CD4-positive, alpha-beta T cell treated with Interleukin-2 at 100 ng/mL for 4 hours (primary cell): Measurements from ENCODE around the gene UQCRC1.
"Not testable (repeated sequence)": the region's sequence is repeated elsewhere in the genome, so short reads cannot be mapped to it uniquely, and the experiment has no call there.

ENCODE experiments used
- DNase-seq: peaks from one replicate; pipeline ENCODE4 v3.0.0-alpha.2; 2020; ENCODE audit warnings: low spot score

UQCRC1 gene

GRCh38 chr3:48553886-48554845 lies 55.3 kb downstream of the UQCRC1 start:
- no peak for DNase-seq

- no peak for DNase-seq
Measured at GRCh38 chr3:48553361-48553760, 56.1 kb downstream of the UQCRC1 start.

- DNase-seq = no peak
Measured at GRCh38 chr3:48552111-48552951, 57.1 kb downstream of the UQCRC1 start.

DNA sequence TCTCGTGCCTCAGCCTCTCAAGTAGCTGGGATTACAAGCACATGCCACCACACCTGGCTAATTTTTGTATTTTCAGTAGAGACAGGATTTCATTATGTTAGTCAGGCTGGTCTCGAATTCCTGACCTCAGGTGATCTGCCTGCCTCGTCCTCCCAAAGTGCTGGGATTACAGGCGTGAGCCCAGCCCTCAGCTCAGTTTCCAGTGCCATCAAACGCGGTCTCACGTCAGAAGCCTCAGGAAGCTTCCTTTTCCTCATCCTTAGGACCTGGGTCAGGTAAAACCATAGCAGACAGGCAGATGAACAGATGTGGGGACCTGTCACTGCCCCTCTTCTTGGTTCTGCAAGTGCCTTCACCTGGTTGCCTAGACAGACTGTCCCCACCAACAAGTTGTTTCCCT lies 57.8 kb downstream of the UQCRC1 start:
- not testable (repeated sequence) for DNase-seq
